Measurements from ENCODE around the gene SLC52A1. TPM values are rescaled to one million over a fixed set of nuclear protein-coding genes. Genes with fewer than 3 reads are reported as not detected.

SLC52A1 gene
- total RNA-seq, 1 donor from 2014 or later: 0.59 TPM

GRCh38 chr17:4986951-4987766 is 48.1 kb downstream of the SLC52A1 start, which contains the start of gene CAMTA2:
CAMTA2 (minus strand) TSS chr17:4987675; CDS start chr17:4986222, 1,453 bp downstream.
- DNase-seq: peak; percentile 59

- no peak for DNase-seq
Observed at GRCh38 chr17:4986403-4986802, 48.8 kb downstream of the SLC52A1 start.

Other genes with a start within 250 kb of the SLC52A1 start
- 1.6 TPM for gene VMO1, start 249.1 kb downstream of the SLC52A1 start, total RNA-seq
- not detected for gene GLTPD2, start 246.5 kb downstream of the SLC52A1 start, total RNA-seq
- gene PSMB6, start 239.3 kb downstream of the SLC52A1 start, total RNA-seq: 78.3 TPM
- 24.5 TPM for gene PLD2, start 228.3 kb downstream of the SLC52A1 start, total RNA-seq
- gene MINK1, start 202.1 kb downstream of the SLC52A1 start, total RNA-seq: 40.9 TPM
- gene C17orf107, start 135.9 kb downstream of the SLC52A1 start, total RNA-seq: 6.0 TPM
- gene CHRNE, start 132.3 kb downstream of the SLC52A1 start, total RNA-seq: 0.69 TPM
- gene GP1BA, start 103.1 kb downstream of the SLC52A1 start, total RNA-seq: 0.10 TPM
- gene SLC25A11, start 95.4 kb downstream of the SLC52A1 start, total RNA-seq: 34.2 TPM
- gene RNF167, start 95.2 kb downstream of the SLC52A1 start, total RNA-seq: 20.6 TPM
- 160 TPM for gene PFN1, start 86.9 kb downstream of the SLC52A1 start, total RNA-seq
- 378 TPM for gene ENO3, start 84.3 kb downstream of the SLC52A1 start, total RNA-seq
- gene SPAG7, start 67.6 kb downstream of the SLC52A1 start, total RNA-seq: 40.7 TPM
- 17.8 TPM for gene CAMTA2, start 47.8 kb downstream of the SLC52A1 start, total RNA-seq
- 0.20 TPM for gene INCA1, start 37.9 kb downstream of the SLC52A1 start, total RNA-seq
- gene KIF1C, start 37.5 kb downstream of the SLC52A1 start, total RNA-seq: 29.1 TPM
- gene ZFP3, start 43.0 kb upstream of the SLC52A1 start, total RNA-seq: 3.1 TPM
- 7.3 TPM for gene ZNF232, start 76.5 kb upstream of the SLC52A1 start, total RNA-seq
- gene USP6, start 80.6 kb upstream of the SLC52A1 start, total RNA-seq: 0.20 TPM
- 10.2 TPM for gene ZNF594, start 156.4 kb upstream of the SLC52A1 start, total RNA-seq
- 0.99 TPM for gene SCIMP, start 199.4 kb upstream of the SLC52A1 start, total RNA-seq
- gene RABEP1, start 246.9 kb upstream of the SLC52A1 start, total RNA-seq: 29.5 TPM